Measurements from ENCODE around the gene PXT1.
A peak's percentile ranks its signal among the peaks of the same experiment; 100 is the strongest.

PXT1 gene

DNA sequence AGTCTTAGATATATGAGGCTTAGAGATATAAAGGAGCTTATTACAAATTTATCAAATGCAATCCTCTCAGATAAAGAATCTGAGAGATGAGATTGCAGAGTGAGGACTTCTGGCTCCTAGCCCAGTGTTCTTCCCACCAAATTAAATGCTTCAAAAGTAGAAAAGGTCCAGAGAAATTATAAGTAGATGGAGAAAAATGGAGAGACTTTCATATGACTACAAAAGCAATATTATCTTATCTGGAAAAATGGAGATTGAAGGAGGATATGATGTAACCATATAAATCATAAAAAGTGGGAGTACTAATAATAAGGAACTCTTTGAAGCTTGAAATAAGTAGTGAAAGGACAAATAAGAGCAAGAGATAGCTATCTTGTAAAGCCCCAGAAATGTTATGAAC, 3.0 kb upstream of the PXT1 start:
- DNase-seq (ENCODE audit: low read depth): no peak
- no peak overlapping the region for H3K4me3 ChIP-seq (replicated peaks; ENCODE audit: low read depth, low read length)
- TF ChIP-seq, protein P1, sequence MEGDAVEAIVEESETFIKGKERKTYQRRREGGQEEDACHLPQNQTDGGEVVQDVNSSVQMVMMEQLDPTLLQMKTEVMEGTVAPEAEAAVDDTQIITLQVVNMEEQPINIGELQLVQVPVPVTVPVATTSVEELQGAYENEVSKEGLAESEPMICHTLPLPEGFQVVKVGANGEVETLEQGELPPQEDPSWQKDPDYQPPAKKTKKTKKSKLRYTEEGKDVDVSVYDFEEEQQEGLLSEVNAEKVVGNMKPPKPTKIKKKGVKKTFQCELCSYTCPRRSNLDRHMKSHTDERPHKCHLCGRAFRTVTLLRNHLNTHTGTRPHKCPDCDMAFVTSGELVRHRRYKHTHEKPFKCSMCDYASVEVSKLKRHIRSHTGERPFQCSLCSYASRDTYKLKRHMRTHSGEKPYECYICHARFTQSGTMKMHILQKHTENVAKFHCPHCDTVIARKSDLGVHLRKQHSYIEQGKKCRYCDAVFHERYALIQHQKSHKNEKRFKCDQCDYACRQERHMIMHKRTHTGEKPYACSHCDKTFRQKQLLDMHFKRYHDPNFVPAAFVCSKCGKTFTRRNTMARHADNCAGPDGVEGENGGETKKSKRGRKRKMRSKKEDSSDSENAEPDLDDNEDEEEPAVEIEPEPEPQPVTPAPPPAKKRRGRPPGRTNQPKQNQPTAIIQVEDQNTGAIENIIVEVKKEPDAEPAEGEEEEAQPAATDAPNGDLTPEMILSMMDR (IDR thresholded peaks at IDR 0.05; ENCODE audit: low read length, missing control alignments): no peak

DNA sequence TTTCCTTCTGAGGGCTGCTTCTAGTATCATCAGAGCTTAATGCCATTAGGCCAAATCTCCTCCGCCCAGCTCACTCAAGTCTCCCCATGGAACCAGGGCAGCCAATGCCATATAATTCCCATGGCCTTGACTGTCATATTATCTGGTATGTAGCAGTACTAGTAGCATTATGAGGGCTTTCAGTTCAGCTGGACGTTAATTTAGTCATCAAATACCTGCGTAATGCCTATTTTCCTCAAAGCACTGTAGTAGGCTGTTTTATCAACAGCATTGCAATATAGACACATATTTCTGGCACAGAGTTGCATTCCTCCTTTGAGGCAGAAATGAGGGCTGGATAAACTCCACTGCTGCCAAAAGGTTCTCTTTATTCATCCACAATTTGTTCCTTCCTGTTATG, 1.8 kb upstream of the PXT1 start:
- TF ChIP-seq, protein P1 (IDR thresholded peaks at IDR 0.05; ENCODE audit: low read length, missing control alignments): no peak
- peak overlapping the region; percentile 90 for H3K4me3 ChIP-seq (replicated peaks; ENCODE audit: low read depth, low read length)
- DNase-seq (ENCODE audit: low read depth): peak; percentile 97

DNA sequence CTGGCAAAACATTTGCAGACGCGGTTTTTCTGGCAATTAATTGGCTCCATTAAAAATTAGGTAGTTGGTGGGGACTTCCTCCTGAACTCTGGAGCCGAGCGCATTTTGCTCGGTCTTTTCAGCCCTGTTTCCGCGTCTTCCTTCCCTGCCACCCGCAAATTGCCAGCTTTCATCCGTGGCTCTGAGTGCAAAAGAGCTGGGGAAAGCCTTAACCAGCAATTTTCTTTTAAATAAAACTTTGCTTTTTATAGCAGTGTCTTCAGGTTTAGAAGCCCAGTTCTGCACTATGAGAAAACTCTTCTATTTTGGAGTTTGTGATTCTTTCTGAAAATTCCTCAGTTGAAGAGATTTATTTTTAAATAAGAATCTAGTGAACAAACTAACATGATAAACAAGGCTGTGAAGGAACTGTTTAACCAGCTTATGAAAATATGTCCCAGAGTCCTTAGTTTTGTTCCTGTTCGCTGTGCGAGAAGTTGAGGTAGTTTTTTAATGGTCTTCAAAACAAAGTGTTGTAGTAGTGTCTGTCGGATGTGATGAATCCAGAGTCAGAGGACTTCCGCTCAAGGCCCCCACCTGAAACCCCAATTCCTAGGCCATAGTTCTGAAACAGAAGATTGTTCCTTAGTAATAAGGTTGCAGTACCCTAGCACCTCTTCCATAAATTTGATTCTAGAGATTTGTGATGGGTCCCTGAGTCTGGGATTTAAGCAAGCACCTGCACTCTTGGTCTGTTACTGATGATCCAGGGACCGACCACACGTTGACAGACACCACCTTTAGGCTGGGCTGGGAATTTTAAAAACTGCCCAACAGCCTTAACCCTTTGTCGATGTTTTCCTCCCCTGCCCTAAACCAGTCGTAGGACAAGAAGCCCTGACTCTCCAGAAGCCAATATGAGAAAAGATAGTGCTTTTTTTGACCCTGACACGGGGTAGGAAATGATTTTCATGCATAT, 1.1 kb upstream of the PXT1 start:
- peak; percentile 46 for DNase-seq (ENCODE audit: low read depth)
- TF ChIP-seq, protein P1 (IDR thresholded peaks at IDR 0.05; ENCODE audit: low read length, missing control alignments): peak; percentile 14
- peak overlapping the region; percentile 90 for H3K4me3 ChIP-seq (replicated peaks; ENCODE audit: low read depth, low read length)

- TF ChIP-seq, protein P1 (IDR thresholded peaks at IDR 0.05; ENCODE audit: low read length, missing control alignments): no peak
- no peak for DNase-seq (ENCODE audit: low read depth)
These were observed 467 bp downstream of the PXT1 start for GRCh38 chr6:36442103-36442670.

GRCh38 chr6:36441307-36441894, 1.3 kb downstream of the PXT1 start:
- peak; percentile 100 for DNase-seq (ENCODE audit: low read depth)
- TF ChIP-seq, protein P1 (IDR thresholded peaks at IDR 0.05; ENCODE audit: low read length, missing control alignments): no peak
- no peak overlapping the region for H3K4me3 ChIP-seq (replicated peaks; ENCODE audit: low read depth, low read length)

More at GRCh38 chr6:36442103-36442670, 467 bp downstream of the PXT1 start:
- peak overlapping the region; percentile 90 for H3K4me3 ChIP-seq (replicated peaks; ENCODE audit: low read depth, low read length)

DNA sequence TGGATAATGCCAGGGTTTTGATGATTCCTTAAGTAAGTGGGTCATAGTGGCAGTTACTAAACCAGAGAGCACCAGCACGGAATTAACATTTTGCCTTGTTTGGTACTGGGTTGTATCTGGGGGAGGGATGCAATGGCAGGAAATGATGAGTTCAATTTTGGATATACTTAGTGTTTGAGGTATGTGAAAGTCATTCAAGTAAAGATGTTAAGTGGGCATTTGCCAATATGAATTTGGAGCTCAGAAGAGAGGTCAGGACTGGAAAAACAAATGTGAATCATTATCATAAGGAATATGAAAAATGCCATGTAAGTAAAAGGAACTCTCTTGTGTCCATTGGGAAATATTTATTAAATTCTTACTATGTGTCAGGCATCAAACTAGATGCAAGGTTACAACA, 6.2 kb downstream of the PXT1 start:
- H3K4me3 ChIP-seq (replicated peaks; ENCODE audit: low read depth, low read length): no peak overlapping the region
- DNase-seq (ENCODE audit: low read depth): peak; percentile 89
- TF ChIP-seq, protein P1 (IDR thresholded peaks at IDR 0.05; ENCODE audit: low read length, missing control alignments): no peak
